ENCODE data around the gene SPI1. TPM values are rescaled to one million over a fixed set of nuclear protein-coding genes. Genes with fewer than 3 reads are reported as not detected.
"Not testable (repeated sequence)": the region's sequence is repeated elsewhere in the genome, so short reads cannot be mapped to it uniquely, and the experiment has no call there.

SPI1 gene
- total RNA-seq, 1 donor from 2014 or later, result 12.0 TPM

DNA sequence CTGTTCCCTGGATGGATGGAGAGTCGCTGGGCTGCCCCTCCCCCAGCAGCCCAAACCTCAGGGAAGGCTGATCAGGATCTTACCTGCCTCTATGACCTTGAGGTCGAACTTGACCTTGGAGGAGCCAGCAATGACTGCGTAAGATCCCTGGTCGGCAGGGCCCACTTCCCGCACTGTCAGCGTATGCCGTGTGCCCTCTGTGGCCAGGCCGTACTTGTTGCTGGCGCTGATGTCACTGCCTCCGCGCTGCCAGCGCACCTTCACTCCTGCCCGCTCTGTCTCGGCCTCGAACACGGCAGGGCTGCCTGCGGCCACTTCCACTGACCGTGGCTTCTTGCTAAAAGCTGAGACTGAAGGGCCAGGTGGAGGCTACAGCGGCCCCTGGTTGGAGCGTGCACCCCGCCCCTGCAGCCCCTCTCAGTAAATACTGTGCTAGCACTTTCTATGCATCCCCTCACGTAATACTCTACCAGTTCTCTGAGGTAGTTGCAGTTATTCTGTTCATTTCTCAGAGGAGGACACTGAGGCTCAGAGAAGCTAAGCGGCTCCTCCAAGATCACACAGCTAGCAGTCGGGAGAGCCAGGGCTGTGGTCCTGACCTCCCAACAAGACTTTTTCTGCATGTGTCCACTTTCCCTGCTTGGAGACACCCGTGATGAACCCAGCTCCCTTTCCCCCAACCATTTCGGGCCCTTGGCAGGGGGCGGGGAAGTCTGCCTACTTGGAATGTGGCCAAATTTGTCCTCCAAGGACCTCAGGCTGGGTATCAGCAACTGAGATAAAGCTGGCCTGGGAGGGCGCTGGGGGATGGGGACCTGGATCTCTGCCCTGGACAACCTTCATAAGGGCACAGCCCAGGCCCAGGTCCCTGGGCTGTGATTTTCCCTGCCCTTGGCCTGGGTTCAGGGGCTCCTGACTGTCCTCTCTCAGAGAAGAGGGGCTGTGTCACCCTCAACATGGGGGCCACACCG, 26.9 kb downstream of the SPI1 start:
- intact Hi-C loops (cut with DNase I), result loop anchor here (5.0 to 10.0 kb wide), 2 partner anchors 79 to 437 kb away; partner anchors contain the start of genes LRP4 and MADD
- peak; percentile 89 for DNase-seq (ENCODE audit: low spot score)

DNA sequence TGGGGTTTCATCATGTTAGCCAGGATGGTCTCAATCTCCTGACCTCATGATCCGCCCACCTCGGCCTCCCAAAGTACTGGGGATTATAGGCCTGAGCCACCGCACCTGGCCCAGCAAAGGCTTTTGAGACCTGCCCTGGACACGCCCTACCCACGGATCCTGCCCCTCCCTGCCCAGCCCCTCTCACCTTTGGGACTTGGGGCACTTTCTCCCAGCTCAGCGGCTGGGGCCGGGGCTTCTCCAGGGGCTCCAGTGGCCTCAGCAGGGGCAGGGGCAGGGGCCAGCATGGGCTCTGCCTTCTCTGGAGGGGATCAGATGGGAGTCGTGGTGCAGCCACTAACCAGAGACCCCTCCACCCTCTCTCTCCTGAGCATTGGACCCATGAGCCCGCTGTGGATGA, 28.0 kb downstream of the SPI1 start:
- intact Hi-C loops (cut with DNase I), result loop anchor here (5.0 to 10.0 kb wide), 2 partner anchors 78 to 436 kb away; partner anchors contain the start of genes LRP4 and MADD
- no peak for DNase-seq (ENCODE audit: low spot score)

DNA sequence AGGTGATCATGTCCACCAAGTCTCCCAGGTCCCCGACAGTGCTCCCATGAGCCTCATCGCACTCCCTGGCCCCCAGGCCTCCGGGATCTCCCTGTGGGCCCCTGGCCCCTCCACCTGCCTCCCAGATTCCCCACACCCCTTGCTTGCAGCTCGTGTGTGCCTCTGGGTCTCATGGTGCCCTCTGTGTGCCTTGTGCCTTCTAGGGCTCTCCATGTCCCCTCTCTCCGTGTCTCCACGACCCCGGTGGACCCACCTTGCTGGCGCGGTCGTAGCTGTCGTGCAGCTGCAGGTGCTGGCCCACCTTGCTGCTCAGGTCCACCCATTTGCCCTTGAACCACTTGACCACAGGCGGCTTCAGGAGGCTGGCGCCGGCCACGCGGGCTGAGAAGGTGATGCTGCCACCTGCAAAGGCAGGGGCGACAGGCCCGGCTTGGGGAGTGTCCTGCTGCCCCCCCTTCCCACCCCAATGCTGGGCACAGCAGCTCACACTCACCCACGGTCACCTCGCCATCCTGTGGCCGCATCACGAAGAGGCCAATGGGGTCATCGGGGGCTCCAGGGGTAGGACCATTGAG, 28.7 kb downstream of the SPI1 start:
- intact Hi-C loops (cut with DNase I), result loop anchor here (5.0 to 10.0 kb wide), 2 partner anchors 77 to 435 kb away; partner anchors contain the start of genes LRP4 and MADD
- no peak for DNase-seq (ENCODE audit: low spot score)

- intact Hi-C loops (cut with DNase I), result no loop called here
- no peak for DNase-seq (ENCODE audit: low spot score)
Observed at GRCh38 chr11:47348859-47349258, 29.5 kb downstream of the SPI1 start.

GRCh38 chr11:47348131-47348802, 30.1 kb downstream of the SPI1 start:
- intact Hi-C loops (cut with DNase I), result no loop called here
- no peak for DNase-seq (ENCODE audit: low spot score)

DNA sequence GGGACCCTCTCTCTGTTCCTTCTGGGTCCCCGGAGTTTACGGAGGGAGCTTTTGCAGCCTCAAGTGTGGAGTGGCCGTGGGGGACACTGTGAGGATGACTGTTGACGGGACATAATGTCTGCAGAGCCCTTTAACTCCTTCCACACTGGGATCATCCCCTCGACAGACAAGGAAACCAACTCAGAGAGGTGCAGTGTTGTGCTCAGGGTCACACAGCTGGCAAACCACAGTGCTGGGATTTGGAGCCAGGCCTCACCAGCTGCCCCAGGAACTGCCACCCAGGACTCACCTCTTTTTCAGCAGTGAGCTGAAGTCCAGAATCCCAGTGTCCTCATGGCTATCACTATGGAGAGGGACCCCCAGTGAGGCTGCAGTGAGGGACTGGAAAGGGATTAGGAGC, 31.2 kb downstream of the SPI1 start:
- intact Hi-C loops (cut with DNase I), result no loop called here
- no peak for DNase-seq (ENCODE audit: low spot score)

- no peak for DNase-seq (ENCODE audit: low spot score)
- intact Hi-C loops (cut with DNase I), result no loop called here
Observed at GRCh38 chr11:47345890-47346563, 32.3 kb downstream of the SPI1 start.

DNA sequence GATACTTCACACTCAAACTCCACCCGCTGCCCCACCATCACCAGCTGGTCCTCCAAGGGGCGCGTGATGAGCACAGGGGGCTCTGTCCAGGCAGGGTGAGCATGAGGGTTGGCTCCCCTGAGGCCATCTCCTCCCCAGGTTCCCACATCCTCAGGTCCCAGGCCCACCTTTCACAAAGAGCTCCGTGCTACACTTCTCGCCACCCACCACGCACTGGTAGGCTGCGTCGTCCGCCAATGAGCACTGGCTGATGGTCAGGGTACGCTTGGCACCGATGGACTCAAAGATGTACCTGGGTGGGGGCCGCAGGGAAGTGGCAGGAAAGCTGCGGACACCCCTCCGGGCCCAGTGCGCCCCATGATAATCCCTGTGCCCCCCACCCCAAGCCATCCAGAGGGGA, 35.5 kb downstream of the SPI1 start:
- intact Hi-C loops (cut with DNase I), result no loop called here
- no peak for DNase-seq (ENCODE audit: low spot score)

- intact Hi-C loops (cut with DNase I), result no loop called here
- DNase-seq (ENCODE audit: low spot score), result no peak
Observed at GRCh38 chr11:47342036-47342803, 36.1 kb downstream of the SPI1 start.

DNA sequence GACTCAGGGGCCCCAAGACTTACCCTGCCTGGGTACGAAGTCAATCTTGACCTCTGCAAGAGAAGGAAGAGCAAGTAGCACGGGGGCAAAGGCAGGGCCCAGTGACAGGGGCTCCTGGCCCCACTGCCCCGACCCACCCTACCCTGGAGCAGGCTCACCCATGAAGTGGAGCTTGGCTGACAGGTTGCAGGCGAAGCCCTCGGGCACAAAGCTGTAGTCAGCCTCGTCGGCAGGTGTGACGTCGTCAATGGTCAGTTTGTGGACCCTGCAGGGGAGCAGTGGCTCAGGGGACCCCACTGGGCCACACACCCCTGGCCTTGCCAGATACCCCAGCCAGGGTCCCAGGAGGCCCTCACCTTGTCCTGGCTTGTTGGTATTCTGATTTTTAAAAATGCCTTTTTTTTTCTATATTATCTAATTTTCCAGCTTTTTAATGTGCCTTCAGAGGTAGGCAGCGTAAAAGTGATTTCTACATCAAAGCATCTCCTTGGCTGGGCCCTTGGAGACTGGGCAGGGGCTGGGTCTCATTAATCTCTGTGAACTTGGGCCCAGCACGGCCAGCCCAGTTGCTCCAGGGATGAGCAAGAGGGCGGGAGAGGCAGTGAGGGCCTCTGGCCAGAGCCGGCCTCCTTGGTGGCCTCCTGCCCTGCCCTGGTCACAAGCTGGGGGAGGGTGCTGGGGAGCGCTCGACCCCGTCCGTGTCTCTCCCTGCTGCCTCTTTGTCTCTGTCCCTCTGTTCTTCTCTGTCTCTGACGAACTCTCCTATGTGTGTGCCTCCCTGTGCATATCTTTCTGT, 37.2 kb downstream of the SPI1 start:
- no peak for DNase-seq (ENCODE audit: low spot score)
- intact Hi-C loops (cut with DNase I), result no loop called here

GRCh38 chr11:47340010-47340409, 38.3 kb downstream of the SPI1 start:
- DNase-seq (ENCODE audit: low spot score), result no peak
- intact Hi-C loops (cut with DNase I), result no loop called here

GRCh38 chr11:47338396-47339241, 39.7 kb downstream of the SPI1 start:
- intact Hi-C loops (cut with DNase I), result no loop called here
- DNase-seq (ENCODE audit: low spot score), result no peak

- no peak for DNase-seq (ENCODE audit: low spot score)
- intact Hi-C loops (cut with DNase I), result no loop called here
Observed at GRCh38 chr11:47337229-47337924, 41.0 kb downstream of the SPI1 start.

- no peak for DNase-seq (ENCODE audit: low spot score)
- intact Hi-C loops (cut with DNase I), result no loop called here
Observed at GRCh38 chr11:47336595-47336994, 41.8 kb downstream of the SPI1 start.

DNA sequence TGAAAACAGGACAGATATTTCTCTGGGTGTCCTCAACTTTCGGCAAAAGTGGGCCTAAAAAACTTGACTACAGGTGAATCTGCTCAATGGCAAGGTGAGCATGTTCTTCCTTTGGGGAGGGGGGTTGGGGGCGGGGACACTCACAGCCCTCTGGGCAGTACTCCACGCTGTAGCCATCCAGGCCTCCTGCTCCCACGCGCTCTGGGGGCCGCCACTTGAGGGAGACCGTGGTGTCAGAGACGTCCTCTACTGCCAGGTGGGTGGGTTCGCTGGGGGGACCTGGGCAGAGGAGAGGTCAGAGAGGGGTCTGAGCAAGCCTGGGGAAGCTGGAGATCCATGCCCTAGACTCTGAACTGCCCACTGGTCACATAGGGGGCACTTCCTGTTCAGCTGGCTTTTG, 42.6 kb downstream of the SPI1 start:
- DNase-seq (ENCODE audit: low spot score), result no peak

DNA sequence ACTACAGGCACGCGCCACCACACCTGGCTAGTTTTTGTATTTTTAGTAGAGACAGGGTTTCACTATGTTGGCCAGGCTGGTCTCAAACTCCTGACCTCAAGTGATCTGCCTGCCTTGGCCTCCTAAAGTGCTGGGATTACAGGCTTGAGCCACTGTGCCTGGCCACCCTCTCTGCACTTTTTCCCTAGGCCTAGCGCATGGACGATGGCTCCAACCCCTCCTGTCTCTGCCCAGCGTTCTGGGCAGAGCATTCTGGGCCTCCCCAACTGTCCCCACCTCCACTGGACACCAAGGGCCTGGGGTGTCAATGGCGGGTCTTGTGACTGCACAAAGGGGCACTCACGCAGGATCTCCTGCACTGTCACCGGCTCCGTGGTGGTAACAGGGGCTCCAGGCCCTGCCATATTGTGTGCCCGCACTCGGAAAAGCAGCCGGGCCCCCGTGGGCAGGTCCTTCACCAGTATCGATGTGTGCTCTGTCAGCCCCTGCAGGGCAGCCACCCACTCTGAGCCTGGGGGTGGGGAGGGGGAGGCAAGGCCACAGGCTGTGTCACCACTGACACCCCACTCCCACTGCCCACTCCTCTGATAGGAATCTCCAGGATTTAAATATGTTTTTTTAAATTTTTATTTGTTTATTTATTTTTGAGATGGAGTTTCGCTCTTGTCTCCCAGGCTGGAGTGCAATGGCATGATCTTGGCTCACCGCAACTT, 43.5 kb downstream of the SPI1 start:
- intact Hi-C loops (cut with DNase I); DNase-seq (ENCODE audit: low spot score): not testable (repeated sequence)

More for the DNA sequence above, 42.6 kb downstream of the SPI1 start:
- intact Hi-C loops (cut with DNase I), result no loop called here
